ENCODE results near the gene PTPN20.
"Not testable (repeated sequence)": the region's sequence is repeated elsewhere in the genome, so short reads cannot be mapped to it uniquely, and the experiment has no call there.

Gene PTPN20, protein sequence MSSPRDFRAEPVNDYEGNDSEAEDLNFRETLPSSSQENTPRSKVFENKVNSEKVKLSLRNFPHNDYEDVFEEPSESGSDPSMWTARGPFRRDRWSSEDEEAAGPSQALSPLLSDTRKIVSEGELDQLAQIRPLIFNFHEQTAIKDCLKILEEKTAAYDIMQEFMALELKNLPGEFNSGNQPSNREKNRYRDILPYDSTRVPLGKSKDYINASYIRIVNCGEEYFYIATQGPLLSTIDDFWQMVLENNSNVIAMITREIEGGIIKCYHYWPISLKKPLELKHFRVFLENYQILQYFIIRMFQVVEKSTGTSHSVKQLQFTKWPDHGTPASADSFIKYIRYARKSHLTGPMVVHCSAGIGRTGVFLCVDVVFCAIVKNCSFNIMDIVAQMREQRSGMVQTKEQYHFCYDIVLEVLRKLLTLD

DNA sequence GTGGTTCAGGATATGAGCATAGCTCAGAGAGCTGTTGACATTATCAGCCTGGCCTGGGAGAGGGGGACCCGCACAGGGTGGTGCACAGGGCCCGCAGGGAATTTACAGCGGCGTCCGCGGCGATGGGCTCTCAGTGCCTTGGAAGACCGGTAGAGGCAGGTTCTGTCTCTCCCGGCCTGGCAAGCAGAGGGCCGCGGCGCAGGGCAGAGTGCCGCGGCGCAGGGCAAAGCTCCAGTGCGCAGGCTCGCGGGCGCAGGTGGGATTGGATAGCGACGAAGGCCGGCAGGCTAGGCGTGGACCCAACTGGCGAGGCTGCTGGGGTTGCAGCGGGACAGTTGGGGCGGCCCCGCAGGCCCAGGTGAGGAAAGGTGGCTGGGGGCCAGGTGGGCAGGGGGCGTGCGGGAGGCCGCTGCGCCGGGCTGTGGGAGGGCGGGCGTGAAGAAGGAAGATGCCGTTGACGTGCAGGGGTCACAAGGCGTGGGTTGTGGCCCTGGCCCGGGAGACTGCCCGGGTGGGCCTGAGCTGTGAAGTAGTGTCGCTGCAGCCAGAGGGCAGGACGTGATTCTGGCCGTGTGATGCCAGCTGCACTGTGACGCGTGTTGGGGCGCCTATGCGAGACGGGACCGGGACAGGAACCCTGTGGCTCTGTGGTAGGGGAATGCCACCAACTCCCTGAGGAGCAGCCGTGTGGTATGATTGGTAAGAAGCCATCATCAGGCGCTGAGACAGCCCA lies at the start of gene PTPN20:
Gene PTPN20 (plus strand): TSS at position 285 of the 733 bp plus-strand sequence. CDS start 21,072 bp downstream, outside the sequence.
- not testable (repeated sequence) for DNase-seq

DNA sequence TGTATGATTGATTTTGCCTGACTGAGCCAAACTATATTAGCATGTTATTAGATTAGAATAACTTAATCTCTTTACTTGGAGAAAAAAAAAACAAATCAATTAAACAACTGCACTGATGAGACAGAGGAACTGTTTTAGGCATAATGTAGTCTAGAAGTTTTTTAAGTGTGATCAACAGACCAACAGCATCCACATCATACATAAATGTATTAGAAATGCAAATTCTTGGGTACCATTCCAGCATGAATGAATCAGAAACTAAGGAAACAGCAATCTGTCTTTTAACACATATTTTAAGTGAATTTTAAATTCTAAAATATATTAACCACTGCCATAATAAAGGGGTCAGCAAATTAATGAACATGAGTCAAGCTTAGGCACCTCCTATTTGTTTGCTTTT lies 41.5 kb upstream of the PTPN20 start:
- not testable (repeated sequence) for DNase-seq

DNA sequence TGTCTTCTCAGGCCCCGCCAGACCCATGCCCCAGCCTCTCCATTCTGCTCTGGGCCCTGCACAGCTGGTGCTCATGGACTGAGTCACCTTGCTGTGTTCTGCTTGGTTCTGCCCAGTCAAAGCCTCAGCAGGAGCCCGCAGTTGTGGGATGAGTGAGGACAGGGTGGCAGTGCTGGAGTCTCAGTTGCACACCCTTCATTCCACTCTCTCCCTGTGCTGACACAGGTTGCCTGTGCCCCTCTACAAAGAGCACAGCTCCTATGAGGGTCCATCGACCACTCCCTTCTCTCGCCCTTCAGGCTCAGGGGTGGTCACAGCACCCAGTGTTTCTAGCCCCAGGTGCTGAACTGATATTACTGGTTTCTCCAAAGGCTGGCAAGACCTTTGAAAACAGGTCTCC lies 39.6 kb upstream of the PTPN20 start:
- not testable (repeated sequence) for DNase-seq

DNA sequence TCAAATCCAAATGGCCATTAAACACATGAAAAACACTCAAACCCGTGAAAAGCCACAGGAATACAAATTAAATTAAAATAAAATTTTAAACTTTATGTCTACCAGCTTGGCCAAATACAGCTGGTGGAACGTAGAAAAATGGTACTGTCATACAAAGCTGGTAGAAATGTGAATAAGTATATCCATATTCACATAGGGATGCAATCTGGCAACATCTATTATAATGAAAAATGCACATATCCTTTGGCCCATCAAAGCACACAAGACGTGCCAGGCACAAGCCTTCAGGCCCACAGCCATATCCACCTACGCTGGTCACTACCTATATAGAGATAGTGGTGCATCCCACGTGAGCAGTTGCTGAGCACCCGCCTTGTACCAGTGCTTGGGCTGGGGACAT lies 35.9 kb upstream of the PTPN20 start:
- DNase-seq, result not testable (repeated sequence)

DNA sequence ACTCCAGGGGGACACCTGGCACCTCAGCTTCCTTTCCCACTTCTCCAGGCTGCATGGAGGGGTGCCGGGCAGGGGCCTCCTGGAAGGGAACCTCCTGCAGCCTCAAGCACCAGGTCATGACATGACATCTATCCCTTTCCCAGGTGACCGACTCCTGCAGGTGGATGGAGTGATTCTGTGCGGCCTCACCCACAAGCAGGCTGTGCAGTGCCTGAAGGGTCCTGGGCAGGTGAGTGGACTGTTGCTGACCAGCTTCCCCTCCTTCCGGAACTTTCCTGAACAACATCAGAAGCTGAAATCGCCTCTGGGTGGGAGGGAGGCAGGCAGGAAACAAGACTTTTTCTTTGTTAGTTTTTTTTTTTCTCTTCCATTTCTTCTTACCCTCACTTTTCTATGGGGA lies 34.5 kb upstream of the PTPN20 start:
- not testable (repeated sequence) for DNase-seq

DNA sequence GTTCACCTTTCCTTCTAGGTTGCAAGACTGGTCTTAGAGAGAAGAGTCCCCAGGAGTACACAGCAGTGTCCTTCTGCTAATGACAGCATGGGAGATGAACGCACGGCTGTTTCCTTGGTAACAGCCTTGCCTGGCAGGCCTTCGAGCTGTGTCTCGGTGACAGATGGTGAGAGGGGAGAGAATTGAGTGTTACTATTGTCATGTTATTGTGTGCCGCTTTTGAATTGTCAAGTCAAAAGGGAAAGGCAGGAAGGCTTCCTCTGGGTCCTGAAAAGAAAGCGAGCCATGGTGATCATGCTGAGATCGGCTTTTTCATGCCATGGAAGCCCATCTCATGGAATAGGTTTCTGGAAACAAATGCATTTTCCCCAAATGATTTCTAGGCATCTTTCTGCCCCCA lies 32.5 kb upstream of the PTPN20 start:
- not testable (repeated sequence) for DNase-seq

DNA sequence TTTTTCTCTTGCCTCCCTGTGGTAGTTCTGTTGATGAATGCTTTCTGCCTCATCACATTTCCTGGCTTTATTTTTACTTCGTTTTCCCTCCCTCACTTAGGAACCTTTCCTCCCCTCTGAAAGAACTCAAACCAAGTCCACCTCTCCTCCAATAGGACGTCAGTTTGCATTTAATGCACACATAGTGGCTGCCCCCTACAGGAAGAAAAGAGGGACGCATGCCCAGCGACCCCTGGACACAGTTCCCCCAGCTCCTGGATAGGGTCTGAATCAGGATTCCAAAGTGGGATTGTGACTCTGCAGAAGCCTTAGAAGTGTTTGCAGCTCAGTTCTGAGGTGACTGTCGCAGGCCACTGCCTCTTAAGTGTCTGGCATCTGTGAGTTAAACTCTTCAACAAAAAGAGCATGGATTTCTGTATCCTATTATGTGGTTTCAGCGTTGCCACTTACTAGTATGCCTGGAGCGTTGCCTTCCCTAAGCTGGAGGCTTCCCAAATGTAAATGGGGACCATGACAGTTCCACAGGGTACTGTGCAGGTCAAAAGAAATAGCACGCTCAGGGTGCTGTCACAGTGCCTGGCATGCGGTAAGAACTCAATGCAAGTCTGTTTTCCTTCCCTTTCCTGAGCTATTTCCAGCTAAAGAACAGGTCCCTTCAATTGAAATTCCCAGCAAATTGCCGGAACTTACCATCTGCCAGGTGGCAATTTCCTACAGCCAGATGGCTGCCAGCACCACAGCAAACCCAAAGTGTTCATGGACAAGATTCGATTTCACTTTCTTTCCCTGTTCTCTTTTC lies 20.2 kb upstream of the PTPN20 start:
- not testable (repeated sequence) for DNase-seq

DNA sequence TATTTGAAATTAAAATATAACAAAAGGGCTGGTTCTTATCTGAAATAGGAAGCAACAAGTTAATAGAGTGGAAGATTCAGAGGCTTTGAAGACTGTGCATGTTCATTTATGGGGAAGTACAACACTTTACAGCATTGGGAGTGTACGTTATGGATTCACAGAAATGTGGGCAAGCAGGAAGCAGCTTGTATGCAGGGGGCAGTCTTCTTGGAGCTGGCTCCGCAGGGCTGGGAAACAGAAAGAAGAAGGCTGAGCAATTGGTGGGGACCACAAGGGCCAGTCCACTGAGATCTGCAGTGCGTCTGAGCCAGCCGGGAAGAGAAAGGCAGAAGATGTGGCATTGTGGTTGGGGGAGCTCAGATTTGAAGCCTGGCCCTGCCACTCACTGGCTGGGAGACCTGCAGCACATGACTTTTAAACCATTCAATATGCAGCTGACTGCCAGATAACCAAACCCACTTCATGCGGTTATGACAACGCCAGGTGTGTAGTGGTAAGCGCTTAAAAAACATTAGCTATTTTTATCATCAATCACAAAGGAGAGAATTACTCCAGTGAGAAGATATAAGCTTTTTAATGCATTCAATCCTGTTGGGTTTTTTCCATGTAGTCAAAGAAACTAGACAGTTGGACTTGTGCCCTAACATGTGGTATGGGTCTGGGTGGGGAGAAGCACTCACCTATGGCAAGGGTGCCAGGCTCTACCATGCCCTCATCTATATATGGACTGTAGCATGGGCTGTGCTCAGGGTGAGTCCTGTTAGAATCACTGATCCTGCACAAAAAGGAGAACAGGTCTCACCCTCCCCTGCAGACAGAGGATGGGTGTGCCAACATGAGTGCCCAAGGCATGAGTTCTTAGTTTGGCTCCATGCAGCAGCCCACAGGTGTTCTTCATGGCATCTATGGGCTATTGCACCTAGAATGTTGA lies 14.2 kb upstream of the PTPN20 start:
- DNase-seq, result not testable (repeated sequence)

DNA sequence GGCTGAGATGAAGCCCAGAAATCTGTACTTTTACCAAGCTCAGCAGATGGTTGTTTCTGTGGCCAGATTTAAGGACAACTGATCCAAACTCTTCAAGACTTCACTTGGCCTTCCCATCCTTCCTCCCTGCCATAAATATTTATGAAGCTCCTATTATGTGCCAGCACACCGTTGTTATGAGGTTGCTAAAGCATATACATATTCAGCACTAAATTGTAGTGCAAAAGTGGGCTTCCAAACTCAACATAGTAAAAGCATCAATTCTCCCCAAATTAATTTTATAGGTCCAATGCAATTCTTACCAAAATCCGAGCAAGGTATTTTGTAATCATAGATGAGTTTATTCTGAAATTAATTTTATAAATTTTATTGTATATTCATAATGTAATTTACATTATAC lies 10.0 kb upstream of the PTPN20 start:
- not testable (repeated sequence) for DNase-seq

DNA sequence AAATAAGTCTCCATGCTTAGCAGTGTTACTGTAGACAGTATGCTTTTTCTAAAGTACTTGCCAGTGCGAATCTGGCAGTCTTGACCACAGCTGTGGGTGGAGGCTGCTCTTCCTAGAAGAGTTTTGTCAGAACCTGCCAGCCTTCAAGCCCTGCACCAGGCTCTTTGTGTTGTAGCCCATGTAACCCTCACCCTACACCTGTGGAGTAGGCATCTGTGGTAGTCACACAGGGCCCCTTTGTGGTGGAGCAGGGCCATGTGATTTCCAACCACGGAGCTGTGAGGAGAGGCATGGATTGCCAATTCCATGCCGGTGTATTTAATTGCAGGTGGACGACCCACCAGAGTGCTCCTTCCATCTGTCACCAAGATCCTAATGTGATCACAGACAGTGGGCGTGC lies 7.4 kb upstream of the PTPN20 start:
- not testable (repeated sequence) for DNase-seq

DNA sequence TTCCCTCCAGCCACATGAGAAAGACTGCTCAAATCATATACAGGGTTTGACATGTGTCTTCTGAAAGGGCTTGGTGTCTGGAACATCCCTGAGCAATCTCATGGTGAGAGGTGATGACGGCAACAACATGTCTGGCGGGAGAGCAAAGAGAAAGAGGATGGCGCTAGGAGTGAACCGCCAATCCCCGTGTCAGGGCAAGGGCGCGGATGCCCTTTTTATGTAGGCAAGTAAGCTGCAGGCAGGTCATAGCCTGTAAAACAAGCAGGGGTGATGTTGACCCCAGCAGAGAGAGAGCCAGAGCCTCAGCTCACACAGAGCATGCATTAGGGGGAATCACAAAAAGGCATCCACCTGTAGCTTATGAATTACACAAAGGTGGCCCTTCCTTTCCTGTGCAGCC lies 4.9 kb upstream of the PTPN20 start:
- not testable (repeated sequence) for DNase-seq

DNA sequence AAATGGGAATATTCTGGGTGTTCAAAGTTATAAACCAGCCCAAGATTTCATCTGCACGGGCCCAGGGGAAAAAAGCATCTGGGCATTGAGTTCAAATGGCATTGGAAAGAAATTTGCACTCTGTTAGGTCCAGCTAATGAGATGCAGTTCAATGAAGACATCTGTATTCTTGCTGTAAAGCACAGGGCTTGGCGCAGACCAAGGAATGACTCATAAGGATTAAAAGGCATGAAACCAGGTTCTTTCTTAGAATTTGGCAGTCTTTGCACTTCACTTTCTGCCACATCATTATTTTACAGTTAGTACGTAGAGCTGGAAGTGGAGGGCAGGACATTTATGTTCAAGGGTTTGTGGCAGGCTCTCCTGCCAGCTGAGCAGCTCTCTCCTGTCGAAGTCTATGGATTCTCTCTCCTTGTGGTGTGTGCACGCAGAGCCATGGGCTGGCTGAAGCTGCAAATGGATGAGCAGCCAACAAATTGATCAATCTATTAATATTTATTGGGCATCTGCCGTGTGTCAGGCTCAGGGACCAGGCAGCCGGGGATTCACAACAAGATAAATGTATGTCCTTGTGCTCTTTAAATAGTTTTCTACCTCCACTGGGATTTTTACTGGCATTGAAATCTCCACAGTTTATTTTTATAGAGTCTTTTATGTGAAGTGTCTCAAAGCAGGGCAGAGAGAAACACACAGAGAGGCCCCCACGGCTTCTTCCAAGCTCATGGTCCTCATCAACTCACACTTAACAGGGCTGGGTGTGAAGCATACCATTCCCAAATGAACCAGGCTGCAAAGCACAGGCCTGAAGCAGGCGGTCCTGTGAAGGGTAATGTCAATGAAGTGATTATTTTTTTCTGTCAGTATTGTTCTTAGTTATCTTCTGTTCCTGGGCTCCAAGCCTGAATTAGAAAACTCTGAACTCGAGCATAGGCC lies 3.8 kb upstream of the PTPN20 start:
- not testable (repeated sequence) for DNase-seq

DNA sequence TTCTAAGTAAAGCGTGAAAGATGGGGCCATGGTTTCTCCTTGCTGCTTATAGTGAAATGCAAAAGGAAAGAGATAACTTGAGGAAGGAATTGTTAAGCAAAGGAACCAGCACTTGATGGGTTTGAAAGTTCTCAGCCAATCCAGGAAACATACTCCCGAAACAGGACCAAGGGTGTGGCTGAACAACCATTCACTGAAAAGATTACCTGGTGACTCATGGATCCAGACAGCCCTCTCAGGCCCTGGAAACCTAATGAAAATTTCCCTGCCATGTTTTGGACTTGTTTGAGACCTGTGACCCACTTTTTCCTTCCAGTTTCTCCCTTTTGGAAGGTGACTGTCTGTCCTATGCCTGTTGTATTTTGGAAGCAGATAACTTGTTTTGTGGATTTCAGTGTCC lies 11.3 kb downstream of the PTPN20 start:
- DNase-seq, result not testable (repeated sequence)

DNA sequence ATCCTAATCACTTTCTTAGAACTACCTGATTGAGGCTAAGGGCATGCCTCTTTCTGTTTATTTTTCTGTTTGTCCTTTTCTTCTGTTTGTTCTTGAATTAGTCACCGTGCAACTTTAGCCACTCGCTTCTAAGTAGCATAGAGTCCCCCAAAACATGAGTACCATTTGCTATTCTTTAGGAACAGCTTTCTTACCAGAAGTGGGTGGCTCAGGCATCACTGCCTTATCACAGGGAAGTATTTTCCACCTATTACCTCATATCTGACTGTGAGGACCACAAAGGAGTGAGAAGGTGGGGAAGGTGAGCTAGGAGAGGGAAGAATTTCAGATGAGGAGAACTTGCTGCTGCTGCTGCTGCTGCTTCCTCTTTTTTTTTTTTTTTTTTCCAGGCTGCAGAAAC lies 13.9 kb downstream of the PTPN20 start:
- DNase-seq, result not testable (repeated sequence)

DNA sequence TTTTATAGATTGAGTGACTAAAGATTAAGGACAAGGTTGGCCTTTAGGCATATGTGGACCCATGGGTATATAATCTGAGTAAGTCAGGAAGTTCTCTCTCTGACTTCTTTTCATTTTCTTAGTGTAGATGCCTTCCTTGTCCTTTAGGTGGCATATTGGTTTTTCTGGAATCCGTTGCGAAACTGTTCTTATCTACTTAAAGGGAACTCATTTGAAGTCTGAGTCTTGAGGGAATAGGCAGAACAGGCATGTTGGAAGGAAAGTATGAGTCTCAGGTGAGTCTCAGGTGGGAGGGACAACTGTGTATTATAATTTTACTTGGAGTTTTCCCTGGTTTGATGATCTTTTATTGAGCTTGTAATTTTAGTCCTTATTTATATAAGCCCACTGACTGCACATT lies 14.6 kb downstream of the PTPN20 start:
- DNase-seq, result not testable (repeated sequence)

DNA sequence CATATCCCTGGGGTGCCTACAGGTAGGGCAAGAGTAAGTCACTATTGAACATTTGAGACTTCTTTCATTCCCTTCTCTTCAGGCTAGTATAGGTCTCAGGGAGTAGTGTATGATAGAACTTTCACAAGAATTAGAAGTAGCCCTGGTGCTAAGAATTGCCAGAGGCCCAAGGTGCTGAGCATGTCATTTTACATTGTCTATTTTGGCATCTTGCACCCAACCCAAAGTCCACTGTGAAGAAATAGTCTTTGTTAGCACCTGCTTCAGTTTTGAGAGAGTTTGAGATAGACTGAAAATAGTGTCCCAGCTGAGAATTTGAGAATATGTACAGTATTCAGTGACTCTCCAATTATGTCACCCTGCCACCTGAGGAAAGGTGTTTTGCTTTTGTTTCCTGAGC lies 17.6 kb downstream of the PTPN20 start:
- not testable (repeated sequence) for DNase-seq

DNA sequence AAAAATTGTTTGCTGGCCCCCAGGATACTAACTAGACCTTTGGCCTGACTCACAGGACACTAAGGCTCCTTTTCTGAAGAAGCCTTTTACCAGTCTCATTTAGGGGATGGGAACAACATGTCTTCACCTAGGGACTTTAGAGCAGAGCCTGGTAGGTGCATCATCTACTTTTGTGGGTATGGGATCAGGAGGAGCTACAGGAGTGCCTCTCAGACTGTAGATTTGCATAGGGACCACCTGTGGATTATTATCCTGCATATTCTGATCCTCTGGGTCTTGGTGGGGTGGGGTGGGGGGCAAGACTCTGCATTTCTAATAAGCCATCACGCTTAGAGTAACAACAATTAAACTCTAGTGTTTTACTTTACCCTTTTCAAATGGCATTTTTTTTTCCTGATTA lies 21.2 kb downstream of the PTPN20 start:
- DNase-seq, result not testable (repeated sequence)

DNA sequence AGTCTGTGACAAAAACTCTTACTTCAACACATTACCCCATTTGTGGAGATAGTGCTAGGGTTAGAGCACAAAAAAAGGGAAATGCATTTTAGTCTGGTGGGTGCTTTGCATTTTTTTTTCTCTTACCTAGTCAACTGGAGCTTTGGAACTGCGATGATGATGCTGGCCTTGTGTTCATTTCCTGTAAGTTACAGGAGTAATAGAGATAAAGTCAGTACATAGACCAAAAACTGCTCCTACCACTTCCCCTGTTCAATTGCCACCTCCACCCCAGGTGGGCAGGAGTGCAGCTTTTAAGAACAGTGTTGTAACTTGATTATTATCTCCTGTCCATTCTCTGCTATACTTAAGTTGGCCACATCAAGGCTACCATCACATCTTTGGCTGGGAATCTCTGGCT lies 29.9 kb downstream of the PTPN20 start:
- not testable (repeated sequence) for DNase-seq

DNA sequence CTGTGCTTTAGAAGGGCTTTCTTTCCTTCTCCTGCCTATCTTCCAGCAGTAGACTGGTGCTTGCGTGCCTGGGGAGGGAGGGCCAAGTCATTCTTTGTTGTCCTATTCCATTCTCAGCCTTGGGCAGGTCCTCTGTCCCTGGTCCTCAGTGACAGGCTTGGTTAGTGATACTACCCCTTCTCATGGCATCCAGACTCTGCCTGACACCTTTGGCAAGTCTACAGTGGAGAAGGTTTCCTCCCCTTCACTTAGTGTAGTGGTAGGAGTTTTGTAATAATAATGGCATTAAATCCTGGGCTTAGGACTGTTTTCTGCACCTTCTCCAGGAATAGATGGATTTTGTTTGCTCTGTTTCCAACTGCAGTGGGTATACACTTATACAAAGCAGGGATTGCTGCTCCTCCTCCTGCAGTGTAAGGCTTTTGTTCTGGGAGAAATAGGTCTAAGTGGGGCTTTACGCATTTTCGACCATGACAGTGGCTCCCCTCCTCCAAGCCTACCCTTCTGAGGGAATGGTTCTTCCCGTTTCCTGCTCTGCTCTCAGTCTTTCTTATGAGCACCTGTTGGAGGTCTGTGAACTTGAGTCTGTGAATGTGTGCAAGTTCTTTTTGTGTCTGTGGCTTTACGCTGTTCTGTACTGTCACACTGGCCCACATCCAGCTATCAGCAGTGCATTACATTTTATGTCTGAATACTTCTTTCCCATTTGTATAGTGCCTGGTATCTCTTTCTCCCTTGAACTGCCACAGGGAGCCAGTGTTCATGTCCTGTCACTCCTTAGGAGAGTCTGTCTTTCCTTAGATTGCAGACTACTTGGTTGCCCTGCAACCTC lies 37.7 kb downstream of the PTPN20 start:
- not testable (repeated sequence) for DNase-seq

DNA sequence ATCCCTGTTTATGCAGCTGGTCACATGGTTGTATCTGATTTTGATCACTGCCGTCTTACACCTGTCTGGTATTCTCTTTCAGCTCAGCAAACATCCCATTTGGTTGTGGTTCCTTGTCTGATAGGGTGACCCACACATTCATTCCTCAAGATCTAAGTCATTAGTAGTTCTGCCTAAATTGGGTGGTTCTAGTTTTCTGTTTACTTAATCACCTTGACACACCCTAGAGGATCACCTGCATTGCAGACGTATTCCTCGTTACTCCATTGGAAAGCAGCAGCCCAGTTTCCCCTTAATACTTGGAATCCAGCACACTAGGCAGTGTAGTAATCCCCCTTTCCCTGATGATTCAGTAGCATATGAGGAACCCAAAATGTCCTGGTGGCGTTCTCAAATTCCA lies 41.3 kb downstream of the PTPN20 start:
- not testable (repeated sequence) for DNase-seq
